GM18498 (cell line): ENCODE measurements around the gene DICER1.

ENCODE experiments used
- ATAC-seq: cut with Tn5 transposase; IDR thresholded peaks from one replicate; pipeline ENCODE4 v1.9.1; 2021; ENCODE audit warnings: mild to moderate bottlenecking, moderate library complexity; ENCODE audit not compliant: unreplicated experiment

The DICER1 gene

GRCh38 chr14:95063391-95063790 is 93.9 kb downstream of the DICER1 start:
- no peak for ATAC-seq

DNA sequence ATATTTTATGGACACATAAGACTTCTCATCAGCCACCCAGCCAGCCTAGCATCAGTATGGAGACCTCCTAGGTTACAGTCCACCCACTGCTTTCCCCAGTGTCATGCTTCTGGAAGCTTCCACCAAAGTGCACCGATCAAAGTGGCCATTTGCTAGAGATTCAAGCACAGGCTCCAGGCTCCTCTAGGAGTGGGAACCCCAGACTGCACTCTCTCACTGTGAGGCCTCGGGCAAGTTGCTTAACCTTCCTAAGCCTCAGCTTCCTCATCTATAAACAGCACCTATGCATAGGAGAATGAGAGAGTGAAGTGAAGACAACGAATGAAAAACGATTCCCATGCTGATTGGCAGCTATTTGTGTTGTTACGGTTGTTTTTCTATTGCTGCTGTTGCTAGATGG is 94.4 kb downstream of the DICER1 start:
- ATAC-seq: no peak

DNA sequence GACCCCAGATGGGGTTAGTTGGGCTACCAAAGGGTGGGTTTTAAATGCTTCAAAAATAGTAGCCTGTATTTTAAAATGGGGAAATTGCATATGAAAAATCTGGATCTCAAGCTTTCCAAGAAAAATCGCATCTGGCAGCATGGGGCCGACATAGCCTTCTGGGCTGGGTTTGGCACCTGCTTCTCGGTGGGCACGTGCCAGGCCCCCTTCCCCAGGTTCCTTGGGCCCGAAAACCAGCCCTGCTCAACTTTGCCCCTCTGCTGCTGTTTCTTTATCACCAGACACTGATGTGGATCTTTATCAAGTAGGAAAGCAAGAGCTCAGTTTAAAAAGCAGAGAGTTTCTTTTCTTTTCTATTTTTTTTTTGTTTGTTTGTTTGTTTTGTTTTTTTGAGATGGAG is 95.1 kb downstream of the DICER1 start:
- ATAC-seq: no peak

DNA sequence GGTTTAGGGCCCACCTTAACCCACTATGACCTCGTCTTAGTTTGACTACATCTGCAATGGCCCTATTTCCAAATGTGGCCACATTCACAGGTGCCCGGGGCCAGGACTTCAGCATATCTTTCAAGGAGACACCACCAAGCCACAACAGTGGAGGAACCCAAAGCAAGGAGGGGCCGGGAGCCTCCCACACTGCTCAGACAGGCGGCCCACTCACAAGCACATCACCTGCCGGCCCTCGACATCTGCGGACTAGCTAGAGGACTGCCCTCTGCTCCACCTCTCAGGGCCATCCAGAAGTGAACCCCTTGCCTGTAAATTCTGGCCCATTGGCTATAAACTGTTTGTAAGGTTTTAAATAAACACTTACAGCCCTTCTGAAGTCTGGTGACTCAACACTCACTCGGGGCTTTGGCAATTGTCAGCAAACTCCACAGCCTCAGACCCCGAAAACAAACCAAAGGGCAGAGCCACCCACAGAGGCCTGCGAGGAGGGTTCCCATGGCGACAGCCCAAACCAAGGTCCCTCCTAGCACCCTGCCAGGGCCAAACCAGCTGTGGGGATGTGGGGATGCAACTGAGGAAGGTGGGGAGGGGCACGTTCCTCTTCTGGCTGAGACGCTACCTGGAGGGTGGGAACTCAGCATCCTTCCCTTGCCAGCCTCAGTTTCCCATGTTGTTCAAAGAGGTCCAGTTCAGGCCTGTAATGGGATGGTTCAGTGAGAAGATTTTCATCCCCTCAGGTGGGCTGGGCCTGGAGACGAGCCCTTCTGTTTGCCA is 95.8 kb downstream of the DICER1 start:
- no peak for ATAC-seq

GRCh38 chr14:95059126-95059525 is 98.2 kb downstream of the DICER1 start:
- ATAC-seq: no peak

DNA sequence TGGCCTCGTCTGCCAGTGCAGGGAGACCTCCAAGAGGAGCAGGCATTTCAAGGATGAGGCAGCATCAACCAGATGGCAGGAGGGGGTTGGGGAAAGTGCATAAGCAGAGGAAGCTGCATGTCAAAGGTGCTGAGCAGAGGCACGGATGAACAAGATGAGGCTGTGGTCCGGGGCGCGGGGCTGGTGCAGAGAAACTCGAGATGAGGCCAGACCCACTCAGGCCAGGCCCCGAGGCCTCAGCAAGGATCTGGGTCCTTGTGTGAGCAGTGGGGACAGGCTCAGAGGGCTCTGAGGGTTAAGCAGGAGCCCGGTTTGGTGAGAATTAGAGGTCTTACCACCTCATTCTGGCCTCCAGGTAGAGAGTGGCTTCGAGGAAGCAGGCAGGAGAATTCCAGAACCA is 98.8 kb downstream of the DICER1 start:
- ATAC-seq: no peak

DNA sequence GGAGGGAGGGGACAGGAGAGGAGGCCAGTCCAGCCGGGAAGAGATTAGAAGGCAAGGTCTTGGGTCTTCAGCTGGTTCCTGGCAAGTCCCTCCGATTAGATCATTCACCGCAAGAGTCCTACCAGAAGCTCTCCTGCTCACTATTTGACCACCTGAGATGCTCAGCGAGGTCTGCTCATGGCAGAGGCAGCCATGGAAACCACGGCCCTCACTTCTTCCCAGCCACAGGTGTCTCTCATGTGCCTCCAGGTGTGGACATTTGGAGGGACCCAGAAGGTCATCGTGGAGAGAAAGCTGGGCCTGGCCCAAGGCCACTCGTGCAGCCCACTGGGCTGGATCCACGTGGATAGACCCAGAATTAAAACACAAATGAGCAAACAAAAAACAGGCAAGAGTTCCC is 99.5 kb downstream of the DICER1 start:
- ATAC-seq: no peak

GRCh38 chr14:95057147-95057546 is 100.2 kb downstream of the DICER1 start:
- no peak for ATAC-seq

- no peak for ATAC-seq
Observed at GRCh38 chr14:95056476-95056875, 100.9 kb downstream of the DICER1 start.

DNA sequence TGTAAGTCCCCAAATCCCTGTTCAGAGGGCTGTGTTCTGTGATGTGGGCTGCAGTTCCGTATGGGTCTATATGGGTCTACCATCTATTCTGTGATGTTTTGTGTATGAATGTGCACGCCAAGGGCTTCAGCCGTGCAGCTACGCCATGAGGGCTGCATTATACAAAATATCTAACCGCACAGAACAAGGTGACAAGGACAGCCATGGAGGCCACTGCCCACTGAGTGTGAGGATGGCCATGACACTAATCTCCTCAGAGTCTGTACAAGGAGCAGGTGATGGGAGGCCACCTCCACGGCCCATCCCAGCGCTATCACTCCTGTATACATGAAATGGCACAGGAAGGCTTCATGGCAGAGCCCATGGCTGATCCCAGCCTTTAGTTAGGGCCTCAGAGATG is 102.0 kb downstream of the DICER1 start:
- ATAC-seq: no peak

- ATAC-seq: no peak
Observed at GRCh38 chr14:95054346-95055280, 102.7 kb downstream of the DICER1 start.

- ATAC-seq: no peak
Observed at GRCh38 chr14:95052016-95052585, 105.2 kb downstream of the DICER1 start.

- ATAC-seq: no peak
Observed at GRCh38 chr14:95049952-95050351, 107.4 kb downstream of the DICER1 start.

DNA sequence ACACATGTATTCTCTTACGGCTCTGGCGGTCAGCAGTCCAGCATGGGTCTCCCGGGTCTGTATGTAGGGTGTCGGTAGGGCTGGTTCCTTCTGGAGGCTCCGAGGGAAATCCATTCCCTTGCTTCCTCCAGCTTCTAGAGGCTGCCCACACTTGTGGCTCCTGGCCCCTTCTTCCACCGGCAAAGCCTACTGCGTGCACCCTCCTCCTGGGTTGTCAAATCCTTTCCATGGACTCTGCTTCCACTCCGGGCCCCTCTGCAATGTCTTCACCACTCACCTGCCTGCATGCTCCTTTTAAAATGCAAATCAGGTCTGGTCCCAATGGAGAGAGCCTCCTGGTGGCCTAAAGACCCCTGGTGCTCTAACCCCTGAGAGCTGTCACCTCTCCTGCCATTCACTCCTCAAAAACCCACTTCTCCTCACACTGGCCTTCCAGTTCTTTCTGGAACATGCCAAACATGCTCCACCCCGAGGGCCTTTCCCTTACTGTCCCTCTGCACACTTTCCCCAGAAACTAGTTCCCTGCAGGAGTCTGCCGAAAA is 108.5 kb downstream of the DICER1 start:
- no peak for ATAC-seq

DNA sequence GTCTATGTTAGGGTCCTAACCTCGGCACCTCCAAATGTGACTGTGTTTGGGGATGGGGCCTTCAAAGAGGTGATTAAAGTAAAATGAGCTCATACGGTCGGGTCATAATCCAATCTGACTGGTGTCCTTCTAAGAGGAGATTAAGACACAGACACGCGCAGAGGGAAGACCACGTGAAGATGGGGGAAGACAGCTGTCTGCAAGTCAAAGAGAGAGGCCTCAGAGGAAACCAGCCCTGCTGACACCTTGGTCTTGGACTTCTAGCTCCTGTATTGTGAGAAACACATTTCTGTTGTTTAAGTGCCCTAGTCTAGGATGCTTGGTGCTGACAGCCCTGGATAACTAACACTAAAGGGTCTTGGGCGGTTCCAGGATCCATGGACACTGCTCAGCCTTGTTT is 109.6 kb downstream of the DICER1 start:
- ATAC-seq: no peak

DNA sequence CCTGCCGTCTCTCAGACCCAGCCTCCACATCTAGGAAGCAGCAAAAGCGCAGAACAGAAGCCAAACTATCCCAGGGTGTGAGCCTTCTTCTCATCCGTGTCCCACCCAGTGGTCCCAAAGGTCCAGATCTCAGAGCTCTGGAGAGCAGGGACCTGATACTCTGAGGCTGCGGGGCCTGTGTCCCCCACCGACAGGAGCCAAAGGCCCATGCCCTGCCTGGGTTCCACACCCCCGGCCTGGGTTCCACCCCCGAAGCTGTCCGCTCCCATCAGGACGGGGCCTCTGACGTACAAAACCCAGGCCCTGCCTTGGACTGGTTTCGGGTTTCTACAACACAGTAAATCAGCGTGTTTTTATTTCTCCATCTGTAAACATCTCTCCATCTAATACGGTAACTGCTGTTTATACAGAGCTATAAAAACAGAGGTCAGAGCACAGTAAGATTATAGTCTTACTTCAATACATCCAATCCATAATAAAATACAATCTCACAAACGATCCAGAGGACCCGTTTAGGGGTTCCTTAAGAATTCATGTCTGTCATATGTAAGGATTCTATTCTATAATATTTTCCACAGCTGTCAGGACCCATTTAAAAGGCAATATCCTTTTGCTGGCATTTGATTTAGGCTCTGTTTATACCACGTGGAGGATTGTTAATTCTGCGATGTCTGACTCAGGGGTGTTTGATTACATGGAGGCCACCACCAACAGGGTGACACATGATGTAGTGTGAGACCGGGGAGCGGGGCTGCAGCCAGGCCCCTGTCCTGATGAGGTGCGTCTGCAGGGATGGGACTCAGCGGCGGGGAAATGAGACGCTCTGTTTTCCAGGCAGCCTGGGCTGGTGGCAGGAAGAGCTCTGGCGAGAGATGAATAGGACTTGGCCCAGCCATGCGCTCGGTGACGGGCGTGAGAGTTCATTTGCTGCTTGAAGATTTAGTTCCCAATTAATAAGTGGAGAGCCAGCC is 110.3 kb downstream of the DICER1 start:
- ATAC-seq: no peak

DNA sequence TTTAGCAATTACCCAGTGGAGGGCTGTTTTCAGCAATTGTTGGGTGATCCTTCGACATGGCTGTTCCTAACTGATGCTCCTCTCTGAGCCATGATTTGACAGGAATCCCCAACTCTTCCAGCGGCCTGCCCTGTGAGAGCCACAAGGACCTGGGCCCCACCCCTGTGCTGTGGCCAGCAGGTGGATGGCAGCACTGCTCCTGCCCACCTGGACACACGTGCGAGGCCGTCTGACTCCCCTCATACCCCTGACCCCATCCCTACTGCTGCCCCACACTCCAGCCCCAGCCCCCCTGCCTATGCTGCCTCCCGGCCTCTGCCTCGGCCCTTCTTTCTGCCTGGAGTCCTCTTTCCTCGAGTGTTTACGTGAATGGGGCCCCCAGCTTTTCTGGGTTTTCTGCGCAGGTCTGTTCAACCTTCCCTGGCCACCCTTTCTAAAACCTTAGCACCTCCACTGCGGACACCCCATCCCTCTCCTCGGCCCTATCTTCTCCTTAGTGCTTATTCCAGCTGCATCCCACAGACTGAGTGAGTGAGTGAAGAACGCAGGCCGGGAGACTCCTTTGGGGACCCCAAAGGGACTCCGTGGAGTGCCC is 111.4 kb downstream of the DICER1 start:
- no peak for ATAC-seq

- no peak for ATAC-seq
Observed at GRCh38 chr14:95045106-95045701, 112.1 kb downstream of the DICER1 start.

DNA sequence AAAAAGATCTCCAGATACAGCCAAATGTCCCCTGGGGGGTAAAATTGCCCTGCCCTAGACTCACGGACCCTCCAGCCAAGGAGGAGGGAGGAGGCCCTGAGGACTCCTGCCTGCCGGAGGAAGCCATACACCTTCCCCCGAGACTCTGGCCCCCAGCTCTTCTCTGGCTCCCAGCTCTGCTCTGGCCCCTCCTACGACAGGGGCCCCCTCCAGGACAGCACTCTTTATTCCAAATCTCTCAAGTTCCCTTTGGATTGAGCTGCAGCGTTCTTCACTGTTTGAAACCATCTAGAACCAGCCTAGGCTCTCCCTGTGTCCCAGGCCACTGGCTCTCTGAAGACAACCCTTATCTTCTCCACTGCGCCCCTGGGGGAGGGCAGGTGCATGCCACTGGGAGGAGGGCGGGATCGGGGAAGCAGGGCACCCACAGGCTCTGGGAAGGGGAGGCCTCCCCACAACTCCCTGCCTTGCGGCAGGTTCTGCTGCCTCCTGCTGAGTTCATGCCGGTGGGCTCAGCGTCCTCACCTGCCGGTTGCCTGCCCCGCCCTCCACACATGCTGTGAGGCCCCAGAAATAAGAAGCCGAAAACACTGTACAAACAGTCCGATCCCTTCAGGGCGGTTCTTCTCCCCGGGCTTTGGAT is 112.7 kb downstream of the DICER1 start:
- ATAC-seq: no peak
